GM12865 (cell line): ENCODE measurements around the gene TMEM119.

ENCODE experiments used
- DNase-seq: peaks from one replicate; pipeline ENCODE4 v3.0.0; 2010; ENCODE audit warnings: low read depth
- H3K4me3 ChIP-seq: 2 replicates; pipeline ENCODE4 v1.5.1; 2011; ENCODE audit warnings: mild to moderate bottlenecking, low read depth, low read length, control low read depth
- CTCF ChIP-seq: IDR thresholded peaks from 2 replicates; pipeline ENCODE4 v1.5.1; 2011; ENCODE audit warnings: low read length, control low read depth, low read depth, inconsistent platforms; ENCODE audit not compliant: insufficient read depth; ENCODE audit errors: missing control alignments

The TMEM119 gene

GRCh38 chr12:108642899-108643654, 45.2 kb upstream of the TMEM119 start:
- no peak for DNase-seq
- TF ChIP-seq CTCF: no peak
- H3K4me3 ChIP-seq: no peak overlapping the region

GRCh38 chr12:108642269-108642870, 44.5 kb upstream of the TMEM119 start:
- no peak for DNase-seq
- TF ChIP-seq CTCF: no peak
- H3K4me3 ChIP-seq: no peak overlapping the region

GRCh38 chr12:108641446-108642268, 43.8 kb upstream of the TMEM119 start:
- DNase-seq: no peak
- TF ChIP-seq CTCF: no peak
- no peak overlapping the region for H3K4me3 ChIP-seq

DNA sequence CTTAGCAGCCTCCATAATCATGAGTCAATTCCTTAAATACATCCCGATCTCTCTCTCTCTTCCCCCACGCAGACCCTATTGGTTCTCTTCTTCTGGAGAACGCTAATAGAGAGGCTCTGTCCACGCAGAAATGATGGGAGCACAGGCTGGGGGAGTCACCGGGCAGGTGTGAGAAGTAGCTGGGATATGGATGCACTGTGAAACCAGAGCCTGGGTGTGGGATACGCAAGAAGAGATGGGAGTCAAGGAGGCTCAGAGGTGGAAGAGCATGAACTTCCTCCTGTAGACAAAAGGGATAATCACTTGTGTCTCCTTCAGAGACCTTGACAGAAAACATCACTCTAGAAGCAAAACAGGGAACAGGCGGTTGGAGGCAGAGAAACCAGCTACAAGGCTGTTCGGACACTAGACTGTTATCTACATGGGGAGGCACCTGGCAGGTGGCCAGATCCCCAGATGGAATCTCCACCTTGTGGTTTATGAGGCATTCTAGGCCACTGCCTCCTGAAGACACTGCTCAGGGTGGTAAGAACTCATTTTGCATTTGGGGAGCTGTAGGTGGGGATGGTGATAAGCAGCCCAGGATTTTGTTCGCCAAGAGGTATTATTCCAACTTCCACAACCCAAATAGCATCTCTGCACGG, 43.0 kb upstream of the TMEM119 start:
- DNase-seq: no peak
- TF ChIP-seq CTCF: no peak
- H3K4me3 ChIP-seq: no peak overlapping the region

GRCh38 chr12:108638997-108639822, 41.3 kb upstream of the TMEM119 start:
- DNase-seq: no peak
- TF ChIP-seq CTCF: no peak
- H3K4me3 ChIP-seq: no peak overlapping the region

- H3K4me3 ChIP-seq: no peak overlapping the region
- no peak for DNase-seq
- TF ChIP-seq CTCF: no peak
Measured at GRCh38 chr12:108638141-108638827, 40.4 kb upstream of the TMEM119 start.
